ENCODE results near the gene GALNT5.

The GALNT5 gene

GRCh38 chr2:157318884-157319283 is 61.4 kb downstream of the GALNT5 start:
- Histone ChIP-seq H3K27me3 (ENCODE audit: control insufficient read depth, low read length) (no peaks in the 10 kb centered on the region), H3K4me1 (ENCODE audit: control insufficient read depth, low read length) (peaks cover 4% of the 10 kb centered on the region), H3K27ac (ENCODE audit: low read depth, low read length) (no peak overlapping the region), H3K36me3 (ENCODE audit: control insufficient read depth, low read length) (no peaks in the 10 kb centered on the region), H3K79me2 (ENCODE audit: control insufficient read depth, low read length) (no peaks in the 10 kb centered on the region), H3K9me3 (ENCODE audit: control insufficient read depth, insufficient read depth, low read length) (no peaks in the 10 kb centered on the region), H3K4me3 (ENCODE audit: low read length) (no peak overlapping the region), H4K20me1 (ENCODE audit: control insufficient read depth, insufficient read depth, low read depth, low read length) (no peaks in the 10 kb centered on the region), H3F3A (ENCODE audit: control insufficient read depth, insufficient read depth) (no peaks in the 10 kb centered on the region), H3K9me2 (replicated peaks; ENCODE audit: control insufficient read depth, low read length) (no peaks in the 10 kb centered on the region), H3K4me2 (ENCODE audit: low read length) (no peak overlapping the region)
- TF ChIP-seq, protein P1, sequence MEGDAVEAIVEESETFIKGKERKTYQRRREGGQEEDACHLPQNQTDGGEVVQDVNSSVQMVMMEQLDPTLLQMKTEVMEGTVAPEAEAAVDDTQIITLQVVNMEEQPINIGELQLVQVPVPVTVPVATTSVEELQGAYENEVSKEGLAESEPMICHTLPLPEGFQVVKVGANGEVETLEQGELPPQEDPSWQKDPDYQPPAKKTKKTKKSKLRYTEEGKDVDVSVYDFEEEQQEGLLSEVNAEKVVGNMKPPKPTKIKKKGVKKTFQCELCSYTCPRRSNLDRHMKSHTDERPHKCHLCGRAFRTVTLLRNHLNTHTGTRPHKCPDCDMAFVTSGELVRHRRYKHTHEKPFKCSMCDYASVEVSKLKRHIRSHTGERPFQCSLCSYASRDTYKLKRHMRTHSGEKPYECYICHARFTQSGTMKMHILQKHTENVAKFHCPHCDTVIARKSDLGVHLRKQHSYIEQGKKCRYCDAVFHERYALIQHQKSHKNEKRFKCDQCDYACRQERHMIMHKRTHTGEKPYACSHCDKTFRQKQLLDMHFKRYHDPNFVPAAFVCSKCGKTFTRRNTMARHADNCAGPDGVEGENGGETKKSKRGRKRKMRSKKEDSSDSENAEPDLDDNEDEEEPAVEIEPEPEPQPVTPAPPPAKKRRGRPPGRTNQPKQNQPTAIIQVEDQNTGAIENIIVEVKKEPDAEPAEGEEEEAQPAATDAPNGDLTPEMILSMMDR (IDR thresholded peaks at IDR 0.05; ENCODE audit: low read depth, low read length, poor library complexity, severe bottlenecking): no peak
- no peak for TF ChIP-seq EZH2phosphoT487 (IDR thresholded peaks at IDR 0.05; ENCODE audit: borderline replicate concordance, low read length)

DNA sequence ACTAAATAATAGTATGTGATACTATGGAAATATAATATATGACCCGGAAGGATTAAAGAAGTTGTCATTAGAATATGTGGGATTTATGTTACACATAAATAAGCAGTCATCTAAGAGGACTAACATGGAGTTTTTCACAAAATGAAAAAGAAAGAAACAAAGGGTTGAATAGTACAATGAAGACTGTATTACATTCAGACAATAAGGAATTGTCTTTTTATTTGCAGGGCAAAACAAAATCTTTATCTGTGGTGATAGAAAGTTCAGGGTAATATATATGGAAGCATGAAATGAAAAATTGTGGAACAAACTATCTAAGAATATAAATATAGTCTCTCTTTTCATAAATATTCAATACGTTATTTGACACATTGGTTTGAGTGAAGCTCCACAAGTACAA is 62.3 kb downstream of the GALNT5 start:
- Histone ChIP-seq H3K27ac (ENCODE audit: low read depth, low read length) (no peak overlapping the region), H3K9me3 (ENCODE audit: control insufficient read depth, insufficient read depth, low read length) (no peaks in the 10 kb centered on the region), H4K20me1 (ENCODE audit: control insufficient read depth, insufficient read depth, low read depth, low read length) (no peaks in the 10 kb centered on the region), H3K4me1 (ENCODE audit: control insufficient read depth, low read length) (peaks cover 4% of the 10 kb centered on the region), H3K27me3 (ENCODE audit: control insufficient read depth, low read length) (no peaks in the 10 kb centered on the region), H3K4me3 (ENCODE audit: low read length) (no peak overlapping the region), H3K79me2 (ENCODE audit: control insufficient read depth, low read length) (no peaks in the 10 kb centered on the region), H3K9me2 (replicated peaks; ENCODE audit: control insufficient read depth, low read length) (no peaks in the 10 kb centered on the region), H3K4me2 (ENCODE audit: low read length) (no peak overlapping the region), H3K36me3 (ENCODE audit: control insufficient read depth, low read length) (no peaks in the 10 kb centered on the region), H3F3A (ENCODE audit: control insufficient read depth, insufficient read depth) (no peaks in the 10 kb centered on the region)
- TF ChIP-seq, protein P1 (IDR thresholded peaks at IDR 0.05; ENCODE audit: low read depth, low read length, poor library complexity, severe bottlenecking): no peak
- no peak for TF ChIP-seq EZH2phosphoT487 (IDR thresholded peaks at IDR 0.05; ENCODE audit: borderline replicate concordance, low read length)

- Histone ChIP-seq H3K4me2 (ENCODE audit: low read length) (no peak overlapping the region), H3F3A (ENCODE audit: control insufficient read depth, insufficient read depth) (no peaks in the 10 kb centered on the region), H3K36me3 (ENCODE audit: control insufficient read depth, low read length) (no peaks in the 10 kb centered on the region), H3K4me1 (ENCODE audit: control insufficient read depth, low read length) (peaks cover 4% of the 10 kb centered on the region), H3K9me2 (replicated peaks; ENCODE audit: control insufficient read depth, low read length) (no peaks in the 10 kb centered on the region), H3K9me3 (ENCODE audit: control insufficient read depth, insufficient read depth, low read length) (no peaks in the 10 kb centered on the region), H3K27ac (ENCODE audit: low read depth, low read length) (no peak overlapping the region), H3K27me3 (ENCODE audit: control insufficient read depth, low read length) (no peaks in the 10 kb centered on the region), H3K4me3 (ENCODE audit: low read length) (no peak overlapping the region), H4K20me1 (ENCODE audit: control insufficient read depth, insufficient read depth, low read depth, low read length) (no peaks in the 10 kb centered on the region), H3K79me2 (ENCODE audit: control insufficient read depth, low read length) (no peaks in the 10 kb centered on the region)
- TF ChIP-seq, protein P1 (IDR thresholded peaks at IDR 0.05; ENCODE audit: low read depth, low read length, poor library complexity, severe bottlenecking): no peak
- no peak for TF ChIP-seq EZH2phosphoT487 (IDR thresholded peaks at IDR 0.05; ENCODE audit: borderline replicate concordance, low read length)
These were observed 62.9 kb downstream of the GALNT5 start for GRCh38 chr2:157320409-157320808.

DNA sequence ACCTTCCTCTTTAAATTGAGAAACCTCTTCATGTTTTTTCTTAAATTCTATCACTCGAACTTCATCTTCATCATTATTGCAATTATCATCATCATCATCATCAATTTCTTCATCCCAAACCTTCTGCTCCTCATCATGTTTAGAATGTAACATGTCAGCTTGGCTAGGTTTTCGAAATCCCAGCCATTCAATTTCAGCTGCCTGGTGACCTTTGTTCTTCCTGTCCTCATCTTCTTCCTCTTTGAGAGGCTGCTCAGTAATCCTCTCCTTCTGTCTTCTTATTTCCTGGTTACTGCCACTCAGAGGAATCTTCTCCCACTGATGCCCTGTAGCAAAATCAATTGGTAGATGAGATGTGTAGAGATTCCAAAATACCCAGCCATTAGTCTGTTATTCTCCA is 64.0 kb downstream of the GALNT5 start:
- H3K9me3 ChIP-seq (ENCODE audit: control insufficient read depth, insufficient read depth, low read length): no peaks in the 10 kb centered on the region
- H3K4me2 ChIP-seq (ENCODE audit: low read length): no peak overlapping the region
- H3K9me2 ChIP-seq (replicated peaks; ENCODE audit: control insufficient read depth, low read length): no peaks in the 10 kb centered on the region
- no peaks in the 10 kb centered on the region for H4K20me1 ChIP-seq (ENCODE audit: control insufficient read depth, insufficient read depth, low read depth, low read length)
- no peak for TF ChIP-seq EZH2phosphoT487 (IDR thresholded peaks at IDR 0.05; ENCODE audit: borderline replicate concordance, low read length)
- TF ChIP-seq, protein P1 (IDR thresholded peaks at IDR 0.05; ENCODE audit: low read depth, low read length, poor library complexity, severe bottlenecking): no peak
- H3K27me3 ChIP-seq (ENCODE audit: control insufficient read depth, low read length): no peaks in the 10 kb centered on the region
- H3F3A ChIP-seq (ENCODE audit: control insufficient read depth, insufficient read depth): no peaks in the 10 kb centered on the region
- no peak overlapping the region for H3K27ac ChIP-seq (ENCODE audit: low read depth, low read length)
- peaks cover 4% of the 10 kb centered on the region for H3K4me1 ChIP-seq (ENCODE audit: control insufficient read depth, low read length)
- no peaks in the 10 kb centered on the region for H3K79me2 ChIP-seq (ENCODE audit: control insufficient read depth, low read length)
- H3K36me3 ChIP-seq (ENCODE audit: control insufficient read depth, low read length): no peaks in the 10 kb centered on the region
- H3K4me3 ChIP-seq (ENCODE audit: low read length): no peak overlapping the region
